ENCODE measurements around the gene MYO18B. TPM values are rescaled to one million over a fixed set of nuclear protein-coding genes. Genes with fewer than 3 reads are reported as not detected.

Gene MYO18B
- polyA plus RNA-seq, 3 donors: not detected

DNA sequence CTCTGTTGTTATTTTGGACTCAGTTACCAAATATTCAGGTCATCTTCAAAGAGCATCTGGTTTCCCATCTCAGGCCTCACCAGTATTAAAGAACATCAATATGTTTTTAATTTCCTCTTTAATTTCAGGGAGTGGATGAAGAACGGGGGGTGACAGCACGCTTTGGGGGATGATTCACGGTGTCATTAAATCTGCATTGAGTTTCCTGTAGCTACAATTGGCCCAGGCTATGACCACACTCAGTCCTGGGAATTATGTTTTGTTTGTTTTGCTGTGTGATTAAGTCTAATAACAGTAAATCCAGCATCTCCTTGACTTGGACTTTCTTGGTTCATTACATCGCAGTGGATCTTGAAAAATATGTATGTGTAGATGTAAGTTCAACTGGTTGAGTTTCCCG is 277.6 kb downstream of the MYO18B start:
- Mint-ChIP-seq H3K4me3 (no peak overlapping the region), H3K27me3 (ENCODE audit: low read depth in 3 of 3) (peaks cover 1 to 4% (median 3%) of the 10 kb centered on the region in 3 donors), H3K4me1 (peaks cover 2% of the 10 kb centered on the region), H3K27ac (no peak overlapping the region), H3K9me3 (peaks cover 0 to 7% (median 2%) of the 10 kb centered on the region in 7 donors), H3K36me3 (no peaks in the 10 kb centered on the region)
- Histone ChIP-seq H4K20me1 (ENCODE audit: insufficient read depth, low read length) (no peaks in the 10 kb centered on the region), H3K27me3 (ENCODE audit: control insufficient read depth in 2 of 2, insufficient read depth in 2 of 2, low read length in 2 of 2) (no peaks in the 10 kb centered on the region), H3K4me2 (replicated peaks; ENCODE audit: extremely low read depth, low read length, poor library complexity, severe bottlenecking) (no peak overlapping the region), H3K4me1 (ENCODE audit: control insufficient read depth in 1 of 2, insufficient read depth in 2 of 2, low read length in 2 of 2) (no peaks in the 10 kb centered on the region), H3K9me3 (replicated peaks in 1 of 2; ENCODE audit: control insufficient read depth in 1 of 2, insufficient read depth in 1 of 2, low read length in 2 of 2) (peaks cover 0 to 2% of the 10 kb centered on the region in 2 donors), H3K27ac (ENCODE audit: low read depth in 1 of 2, low read length in 2 of 2) (no peak overlapping the region), H3K79me2 (ENCODE audit: insufficient read depth, low read length) (no peaks in the 10 kb centered on the region), H3K36me3 (replicated peaks in 1 of 2; ENCODE audit: control insufficient read depth in 1 of 2, insufficient read depth in 2 of 2, low read length in 2 of 2) (no peaks in the 10 kb centered on the region), H3K4me3 (replicated peaks in 1 of 3; ENCODE audit: low read depth in 2 of 3, low read length in 3 of 3) (no peak overlapping the region), H2AFZ (ENCODE audit: insufficient read depth, low read depth, low read length, poor library complexity, severe bottlenecking) (no peak overlapping the region), H3K9ac (ENCODE audit: insufficient read depth, low read length, poor library complexity, severe bottlenecking) (no peak overlapping the region)
- intact Hi-C loops (cut with micrococcal nuclease): no loop called here
- WGBS (ENCODE audit: insufficient coverage): 94% methylated on average over 2 of the region's 5 CpGs
- DNase-seq: no peak
- TF ChIP-seq, protein P1, sequence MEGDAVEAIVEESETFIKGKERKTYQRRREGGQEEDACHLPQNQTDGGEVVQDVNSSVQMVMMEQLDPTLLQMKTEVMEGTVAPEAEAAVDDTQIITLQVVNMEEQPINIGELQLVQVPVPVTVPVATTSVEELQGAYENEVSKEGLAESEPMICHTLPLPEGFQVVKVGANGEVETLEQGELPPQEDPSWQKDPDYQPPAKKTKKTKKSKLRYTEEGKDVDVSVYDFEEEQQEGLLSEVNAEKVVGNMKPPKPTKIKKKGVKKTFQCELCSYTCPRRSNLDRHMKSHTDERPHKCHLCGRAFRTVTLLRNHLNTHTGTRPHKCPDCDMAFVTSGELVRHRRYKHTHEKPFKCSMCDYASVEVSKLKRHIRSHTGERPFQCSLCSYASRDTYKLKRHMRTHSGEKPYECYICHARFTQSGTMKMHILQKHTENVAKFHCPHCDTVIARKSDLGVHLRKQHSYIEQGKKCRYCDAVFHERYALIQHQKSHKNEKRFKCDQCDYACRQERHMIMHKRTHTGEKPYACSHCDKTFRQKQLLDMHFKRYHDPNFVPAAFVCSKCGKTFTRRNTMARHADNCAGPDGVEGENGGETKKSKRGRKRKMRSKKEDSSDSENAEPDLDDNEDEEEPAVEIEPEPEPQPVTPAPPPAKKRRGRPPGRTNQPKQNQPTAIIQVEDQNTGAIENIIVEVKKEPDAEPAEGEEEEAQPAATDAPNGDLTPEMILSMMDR (IDR thresholded peaks at IDR 0.05): no peak

DNA sequence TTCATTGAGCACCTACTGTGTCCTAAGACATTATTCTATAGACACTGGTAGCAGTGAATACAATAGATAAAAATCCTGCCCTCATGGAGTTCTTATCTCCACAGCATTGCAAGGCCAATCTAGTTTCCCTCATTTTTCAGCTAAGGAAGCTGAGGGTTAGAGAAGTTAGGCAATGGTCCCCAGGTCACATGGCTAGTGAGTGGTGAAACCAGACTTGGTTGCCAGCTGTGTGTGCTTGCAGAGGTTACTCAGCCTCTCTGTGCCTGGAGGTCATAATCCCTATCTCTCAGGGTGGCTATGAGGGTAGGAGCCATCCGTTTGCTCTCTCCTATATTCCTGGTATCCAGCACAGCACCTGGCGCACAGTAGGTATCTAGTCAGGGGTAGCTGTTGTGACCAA is 279.5 kb downstream of the MYO18B start:
- no peak for DNase-seq
- H4K20me1 ChIP-seq (ENCODE audit: insufficient read depth, low read length): no peaks in the 10 kb centered on the region
- H3K4me2 ChIP-seq (replicated peaks; ENCODE audit: extremely low read depth, low read length, poor library complexity, severe bottlenecking): no peak overlapping the region
- Mint-ChIP-seq H3K27me3 (ENCODE audit: low read depth in 3 of 3) (peaks cover 1 to 4% (median 3%) of the 10 kb centered on the region in 3 donors), H3K27ac (no peak overlapping the region), H3K9me3 (peaks cover 0 to 8% (median 4%) of the 10 kb centered on the region in 7 donors), H3K36me3 (no peaks in the 10 kb centered on the region), H3K4me3 (no peak overlapping the region), H3K4me1 (peaks cover 2% of the 10 kb centered on the region)
- WGBS (ENCODE audit: insufficient coverage): no CpG with 5 or more reads among the region's 2 CpGs
- no peak overlapping the region for H2AFZ ChIP-seq (ENCODE audit: insufficient read depth, low read depth, low read length, poor library complexity, severe bottlenecking)
- peaks cover 0 to 2% of the 10 kb centered on the region in 2 donors for H3K9me3 ChIP-seq (replicated peaks in 1 of 2; ENCODE audit: control insufficient read depth in 1 of 2, insufficient read depth in 1 of 2, low read length in 2 of 2)
- no peak overlapping the region for H3K27ac ChIP-seq (ENCODE audit: low read depth in 1 of 2, low read length in 2 of 2)
- no peak overlapping the region for H3K9ac ChIP-seq (ENCODE audit: insufficient read depth, low read length, poor library complexity, severe bottlenecking)
- H3K79me2 ChIP-seq (ENCODE audit: insufficient read depth, low read length): no peaks in the 10 kb centered on the region
- no peaks in the 10 kb centered on the region for H3K36me3 ChIP-seq (replicated peaks in 1 of 2; ENCODE audit: control insufficient read depth in 1 of 2, insufficient read depth in 2 of 2, low read length in 2 of 2)
- no peaks in the 10 kb centered on the region for H3K27me3 ChIP-seq (ENCODE audit: control insufficient read depth in 2 of 2, insufficient read depth in 2 of 2, low read length in 2 of 2)
- H3K4me1 ChIP-seq (ENCODE audit: control insufficient read depth in 1 of 2, insufficient read depth in 2 of 2, low read length in 2 of 2): no peaks in the 10 kb centered on the region
- TF ChIP-seq, protein P1 (IDR thresholded peaks at IDR 0.05): no peak
- intact Hi-C loops (cut with micrococcal nuclease): no loop called here
- no peak overlapping the region for H3K4me3 ChIP-seq (replicated peaks in 1 of 3; ENCODE audit: low read depth in 2 of 3, low read length in 3 of 3)
